HL-60 (cell line): Measurements from ENCODE around the gene ZNF648.
A peak's percentile ranks its signal among the peaks of the same experiment; 100 is the strongest.
"Not testable (repeated sequence)": the region's sequence is repeated elsewhere in the genome, so short reads cannot be mapped to it uniquely, and the experiment has no call there.

Experiments
- DNase-seq, 2 experiments: peaks; one replicate each; pipeline ENCODE4 v3.0.0-alpha.2; 2010 to 2020; ENCODE audit warnings: low read depth in 1 of 2, low spot score in 1 of 2
- H3K27ac ChIP-seq: fragments of 250-450 bp; sonication (Bioruptor Pico); replicated peaks from 2 replicates; pipeline ENCODE4 v1.5.1; 2020; ENCODE audit warnings: mild to moderate bottlenecking, moderate library complexity
- H3K27me3 ChIP-seq: fragments of 250-450 bp; sonication (Bioruptor Pico); 2 replicates; pipeline ENCODE4 v1.5.1; 2021; ENCODE audit warnings: mild to moderate bottlenecking, moderate library complexity; ENCODE audit not compliant: insufficient read depth, poor library complexity, severe bottlenecking
- H3K4me3 ChIP-seq: replicated peaks from 2 replicates; pipeline ENCODE4 v1.5.1; 2011; ENCODE audit warnings: mild to moderate bottlenecking, control low read depth, low read length; ENCODE audit not compliant: insufficient read depth
- GABPA ChIP-seq: IDR thresholded peaks from 2 replicates; pipeline ENCODE4 v1.6.1; 2012; ENCODE audit warnings: low read depth
- POLR2AphosphoS5 ChIP-seq: IDR thresholded peaks from 2 replicates; pipeline ENCODE4 v1.6.1; 2012; ENCODE audit warnings: low read depth
- REST ChIP-seq: IDR thresholded peaks from 2 replicates; pipeline ENCODE4 v1.6.1; 2012; ENCODE audit warnings: low read depth; ENCODE audit not compliant: insufficient replicate concordance
- SPI1 ChIP-seq: IDR thresholded peaks from 2 replicates; pipeline ENCODE4 v1.6.1; 2012; ENCODE audit warnings: low read depth, mild to moderate bottlenecking, borderline replicate concordance
- TF ChIP-seq, protein P1 (sequence below): IDR thresholded peaks from one replicate; pipeline ENCODE4 v1.5.1; 2011; ENCODE audit warnings: low read length, control low read depth, inconsistent platforms; ENCODE audit not compliant: insufficient read depth

Gene ZNF648

DNA sequence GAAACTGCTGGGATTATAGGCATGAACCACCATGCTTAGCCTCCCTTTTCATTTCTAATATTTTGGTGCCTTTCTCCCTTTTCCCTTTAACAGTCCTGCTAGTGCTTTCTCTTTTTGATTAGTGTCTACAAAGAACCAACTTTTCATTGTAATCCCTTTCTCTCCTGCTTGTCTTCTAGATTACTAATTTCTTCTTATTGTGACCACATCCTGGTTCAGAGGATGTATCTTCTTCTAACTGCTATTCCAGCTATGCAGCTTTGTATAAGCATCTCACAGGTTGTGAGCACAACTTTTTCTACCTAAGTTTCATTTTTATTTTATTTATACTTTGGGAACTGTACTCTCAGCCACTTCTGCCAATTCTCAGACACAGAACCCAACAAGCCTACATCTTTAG is 14.7 kb downstream of the ZNF648 start:
- no peak overlapping the region for H3K27ac ChIP-seq
- DNase-seq: no peak
- H3K4me3 ChIP-seq: no peak overlapping the region
- TF ChIP-seq, protein P1, sequence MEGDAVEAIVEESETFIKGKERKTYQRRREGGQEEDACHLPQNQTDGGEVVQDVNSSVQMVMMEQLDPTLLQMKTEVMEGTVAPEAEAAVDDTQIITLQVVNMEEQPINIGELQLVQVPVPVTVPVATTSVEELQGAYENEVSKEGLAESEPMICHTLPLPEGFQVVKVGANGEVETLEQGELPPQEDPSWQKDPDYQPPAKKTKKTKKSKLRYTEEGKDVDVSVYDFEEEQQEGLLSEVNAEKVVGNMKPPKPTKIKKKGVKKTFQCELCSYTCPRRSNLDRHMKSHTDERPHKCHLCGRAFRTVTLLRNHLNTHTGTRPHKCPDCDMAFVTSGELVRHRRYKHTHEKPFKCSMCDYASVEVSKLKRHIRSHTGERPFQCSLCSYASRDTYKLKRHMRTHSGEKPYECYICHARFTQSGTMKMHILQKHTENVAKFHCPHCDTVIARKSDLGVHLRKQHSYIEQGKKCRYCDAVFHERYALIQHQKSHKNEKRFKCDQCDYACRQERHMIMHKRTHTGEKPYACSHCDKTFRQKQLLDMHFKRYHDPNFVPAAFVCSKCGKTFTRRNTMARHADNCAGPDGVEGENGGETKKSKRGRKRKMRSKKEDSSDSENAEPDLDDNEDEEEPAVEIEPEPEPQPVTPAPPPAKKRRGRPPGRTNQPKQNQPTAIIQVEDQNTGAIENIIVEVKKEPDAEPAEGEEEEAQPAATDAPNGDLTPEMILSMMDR: no peak
- TF ChIP-seq SPI1 (no peak), POLR2AphosphoS5 (no peak)
- H3K27me3 ChIP-seq: no peaks in the 10 kb centered on the region

GRCh38 chr1:182045481-182045880 is 16.0 kb downstream of the ZNF648 start:
- not testable (repeated sequence) for H3K27me3 ChIP-seq, H3K4me3 ChIP-seq, DNase-seq, H3K27ac ChIP-seq

DNA sequence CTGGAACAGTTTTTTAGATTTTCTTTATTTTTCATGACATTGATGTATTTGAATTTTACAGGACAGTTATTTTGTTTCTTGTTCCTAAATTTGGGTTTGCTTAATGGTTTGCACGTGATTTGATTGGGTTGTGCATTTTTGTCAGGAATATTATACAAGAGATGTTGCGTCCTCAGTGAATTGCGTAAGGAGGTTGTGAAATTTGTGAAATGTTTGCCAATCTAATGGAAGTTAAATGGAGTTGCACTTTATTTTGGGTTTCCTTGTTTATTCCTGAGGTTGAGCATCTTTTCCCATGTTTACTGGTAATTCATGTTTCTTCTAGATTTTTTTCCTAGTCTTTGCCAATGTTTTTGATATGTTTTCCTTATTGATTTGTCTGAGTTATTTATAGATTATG is 19.9 kb downstream of the ZNF648 start:
- Histone ChIP-seq H3K27me3 (no peaks in the 10 kb centered on the region), H3K4me3 (no peak overlapping the region), H3K27ac (peak overlapping the region; percentile 50)
- peak; percentile 77 to 81 for DNase-seq
- TF ChIP-seq, protein P1: no peak
- no peak for TF ChIP-seq SPI1
- TF ChIP-seq GABPA: no peak
- no peak for TF ChIP-seq REST
- TF ChIP-seq POLR2AphosphoS5: no peak

DNA sequence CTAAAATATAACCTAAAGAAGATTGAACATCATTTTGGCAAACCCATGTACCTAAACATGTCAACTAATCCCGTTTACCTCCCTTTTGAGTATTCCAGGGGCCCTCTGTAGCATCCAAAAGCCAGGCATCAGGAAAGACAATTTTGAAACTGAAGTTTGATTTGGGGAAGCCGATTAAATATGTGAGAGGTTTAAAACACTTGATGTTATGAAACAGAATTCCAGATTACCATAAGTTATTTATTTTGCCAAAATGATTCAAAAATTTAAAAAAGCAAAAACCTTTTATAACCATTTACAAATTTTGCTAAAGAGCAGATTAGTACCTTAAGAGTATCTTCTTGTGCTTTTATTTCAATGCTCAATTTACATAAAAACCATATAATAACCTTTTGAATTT is 23.3 kb downstream of the ZNF648 start:
- TF ChIP-seq POLR2AphosphoS5 (no peak), SPI1 (no peak), GABPA (no peak), REST (no peak)
- TF ChIP-seq, protein P1: no peak
- Histone ChIP-seq H3K27me3 (no peaks in the 10 kb centered on the region), H3K27ac (peak overlapping the region; percentile 33; the same call in 1 of the 2 replicates), H3K4me3 (no peak overlapping the region)
- no peak for DNase-seq
